ENCODE data around the gene ATF6.

DNA sequence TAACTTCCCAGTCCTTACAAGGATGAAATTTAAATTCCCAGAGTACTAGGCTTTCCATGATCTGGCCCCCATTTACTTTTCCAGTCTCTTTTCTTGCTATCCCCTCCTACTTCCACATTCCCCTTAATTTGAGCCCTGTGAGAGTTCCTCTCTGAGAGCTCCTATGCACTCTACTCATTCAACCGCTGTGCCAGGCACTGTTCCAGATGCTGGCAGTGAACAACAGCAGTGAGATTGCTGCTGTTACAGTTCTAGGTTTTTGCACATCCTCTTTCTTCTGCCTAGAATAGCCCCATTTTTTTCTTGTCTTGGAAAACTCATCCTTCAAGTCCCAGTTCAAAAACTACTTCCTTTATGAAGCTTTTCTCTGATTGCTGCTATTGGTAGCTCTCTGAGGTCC, 18.8 kb downstream of the ATF6 start:
- no peak for TF ChIP-seq ZNF274 (IDR thresholded peaks at IDR 0.05; ENCODE audit: low read depth, low read length)
- TF ChIP-seq YY1 (IDR thresholded peaks at IDR 0.05; ENCODE audit: insufficient read depth, insufficient read length), result no peak
- no peak for TF ChIP-seq SUZ12 (IDR thresholded peaks at IDR 0.05; ENCODE audit: extremely low read depth, insufficient read depth, insufficient read length)
